MM.1S (cell line): ENCODE measurements around the gene SORCS2.

Experiments
- CTCF ChIP-seq: fragments of 300-600 bp; sonication (generic); IDR thresholded peaks from 2 replicates; pipeline ENCODE4 v1.5.1; 2016; ENCODE audit warnings: antibody characterized with exemption, low read length, mixed read lengths
- EZH2 ChIP-seq: fragments of 300-600 bp; sonication (generic); optimal IDR thresholded peaks from 2 replicates; pipeline ENCODE3; 2017; ENCODE audit warnings: low read depth, mild to moderate bottlenecking, antibody characterized with exemption, low read length, mixed read lengths

DNA sequence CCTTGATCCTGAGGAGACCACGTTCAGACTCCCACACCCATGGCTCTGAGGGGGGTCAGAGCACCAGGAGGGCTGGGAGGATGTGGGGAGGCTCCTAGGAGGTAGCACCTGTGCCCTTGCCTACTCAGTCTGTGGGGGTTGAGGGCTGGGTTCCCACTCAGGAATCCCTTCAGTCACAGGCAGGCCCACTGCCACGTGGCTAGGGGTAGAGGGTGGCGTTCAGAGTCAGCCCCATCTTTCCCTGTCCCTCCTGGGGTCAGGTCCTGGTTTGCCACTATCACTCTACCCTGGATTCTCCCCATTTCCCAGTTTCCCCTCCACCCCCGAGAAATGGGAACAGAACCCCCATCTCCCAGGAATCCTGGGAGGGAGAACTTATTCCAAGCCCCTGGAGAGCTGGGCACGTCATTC is 131.1 kb downstream of the SORCS2 start:
- TF ChIP-seq CTCF = no peak
- TF ChIP-seq EZH2 = no peak
